A549 treated with ZK216348 at 1 μM for 4 hours (cell line): ENCODE results near the gene MYH1. TPM values are rescaled to one million over a fixed set of nuclear protein-coding genes. Genes with fewer than 3 reads are reported as not detected.

Experiments
- total RNA-seq: library from RNA; stranded (reverse); fragments of 200-300 nt; extraction: Qiagen RNA extraction; gene quantifications from 5 replicates; pipeline ENCODE4 v1.2.3, GENCODE V29; 2022; ENCODE audit warnings: low read depth

MYH1 gene
- not detected in 5 replicates for total RNA-seq

DNA sequence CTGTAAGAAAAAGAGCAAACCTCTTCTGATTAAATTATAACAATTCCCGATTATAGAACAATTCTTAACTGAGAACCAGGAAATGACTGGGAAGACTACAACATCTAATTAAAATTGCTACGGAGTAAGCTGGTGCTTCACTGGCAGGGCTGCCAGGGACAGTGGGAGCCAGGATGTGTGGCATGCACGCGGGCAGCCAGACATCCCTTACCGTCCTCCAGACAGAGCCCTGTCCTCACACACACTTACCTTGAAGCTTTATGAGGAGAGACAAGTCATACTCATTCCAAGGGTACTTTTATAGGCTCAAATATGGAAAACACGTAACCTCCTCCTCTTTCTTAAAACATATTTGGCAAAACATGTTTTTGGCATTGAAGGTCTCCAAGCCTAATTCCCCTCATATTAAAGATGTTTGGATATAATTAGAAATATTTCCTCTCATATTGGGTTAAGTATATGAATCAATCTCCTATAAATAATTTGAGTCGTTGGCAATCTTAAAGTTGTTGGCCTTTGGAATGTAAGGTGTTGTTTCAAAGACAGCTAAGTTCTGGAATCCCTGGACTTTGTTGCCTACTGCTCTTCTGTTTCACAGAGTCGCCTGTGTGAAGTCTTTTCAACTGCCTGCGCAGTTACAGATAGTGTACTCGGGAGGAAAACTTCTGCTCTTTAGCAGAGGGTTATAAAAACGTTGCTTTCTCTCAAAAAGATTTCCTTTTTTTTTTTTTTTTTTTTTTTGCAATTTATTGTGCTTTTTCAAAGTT, at the start of gene MYH1:
Gene MYH1, minus strand, starts transcription at position 272 of the 767 bp plus-strand sequence. CDS start 1,900 bp downstream, outside the sequence.

DNA sequence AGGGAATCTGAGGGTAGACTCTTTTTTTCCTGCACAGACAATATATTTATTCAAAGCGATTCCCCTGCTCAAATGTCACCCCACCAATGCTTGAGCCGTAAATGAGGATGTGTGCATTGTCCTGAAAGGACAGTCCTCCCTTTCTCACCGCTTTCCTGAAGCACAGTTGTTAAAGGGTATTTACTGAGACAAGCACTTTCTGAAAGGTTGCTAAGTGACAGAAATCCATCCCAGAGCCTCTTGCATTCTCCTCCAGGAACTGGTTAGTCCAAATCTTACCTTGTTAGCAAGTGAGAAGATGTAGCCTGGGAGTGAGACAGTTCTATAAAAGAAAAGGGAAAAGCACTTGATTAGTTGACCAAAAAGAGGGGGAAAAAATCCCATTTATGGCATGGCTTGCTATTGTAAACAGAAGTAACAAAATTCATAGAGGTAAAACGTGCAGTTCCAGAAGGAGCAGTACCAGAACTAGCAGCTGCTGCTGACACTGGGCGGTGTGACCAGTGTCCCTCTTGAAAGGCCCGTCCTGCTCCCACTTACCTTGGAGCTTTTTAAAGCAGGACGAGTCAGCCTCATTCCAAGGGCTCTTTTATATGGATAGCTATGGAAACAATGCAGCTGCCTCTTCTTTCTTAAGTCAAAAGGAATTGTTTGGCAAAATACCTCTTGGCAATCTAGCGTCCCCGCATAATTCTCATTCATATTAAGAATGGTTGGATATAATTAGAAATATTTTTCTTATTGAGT, 30.9 kb upstream of the MYH1 start, which contains the start of gene MYH2:
Gene MYH2, minus strand, starts transcription at position 563 of the 747 bp plus-strand sequence. CDS start 1,738 bp downstream, outside the sequence.

DNA sequence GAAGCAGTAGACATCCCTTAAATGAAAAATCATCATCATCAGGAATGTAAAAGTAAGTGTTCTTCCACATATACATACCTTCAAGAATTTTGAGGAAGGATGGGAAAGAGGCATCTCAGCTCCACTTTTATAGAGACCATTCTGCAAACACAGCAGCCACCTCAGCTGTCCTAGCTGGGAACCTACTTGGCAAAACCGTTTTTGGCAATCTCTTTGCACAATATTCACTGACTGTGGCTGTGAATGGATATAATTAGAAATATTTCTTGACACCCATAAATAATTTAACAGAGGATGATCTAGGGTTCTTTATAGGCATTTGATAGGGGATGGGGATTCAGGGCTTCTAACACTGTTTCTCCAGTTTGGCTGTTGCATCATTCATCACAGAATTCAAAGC, 48.9 kb downstream of the MYH1 start, which contains the start of gene MYH4:
Gene MYH4, minus strand, starts transcription at position 101 of the 400 bp plus-strand sequence. CDS start 2,814 bp downstream, outside the sequence.

Other genes with a start within 250 kb of the MYH1 start
- not detected in 5 replicates for gene MYH13, start 145.5 kb downstream of the MYH1 start, total RNA-seq
- not detected in 5 replicates for gene MYH8, start 96.6 kb downstream of the MYH1 start, total RNA-seq
- gene MYH4, start 49.0 kb downstream of the MYH1 start, total RNA-seq = not detected in 5 replicates
- not detected in 5 replicates for gene MYH2, start 31.1 kb upstream of the MYH1 start, total RNA-seq
- gene MYH3, start 138.8 kb upstream of the MYH1 start, total RNA-seq = 0.44 to 1.4 TPM (median 1.2 TPM) in 5 replicates
- 50.9 to 59.5 TPM (median 58.3 TPM) in 5 replicates for gene SCO1, start 179.0 kb upstream of the MYH1 start, total RNA-seq
- gene ADPRM, start 179.1 kb upstream of the MYH1 start, total RNA-seq = 6.3 to 8.6 TPM (median 8.3 TPM) in 5 replicates
- 1.4 to 4.1 TPM (median 2.5 TPM) in 5 replicates for gene TMEM220, start 211.5 kb upstream of the MYH1 start, total RNA-seq